Stromal cell of bone marrow (primary cell): ENCODE data around the gene PMM1.
"Not testable (repeated sequence)": the region's sequence is repeated elsewhere in the genome, so short reads cannot be mapped to it uniquely, and the experiment has no call there.

Experiments
- DNase-seq: peaks from one replicate; pipeline ENCODE4 v3.0.0-alpha.2; 2012; ENCODE audit warnings: low read depth

PMM1 gene

DNA sequence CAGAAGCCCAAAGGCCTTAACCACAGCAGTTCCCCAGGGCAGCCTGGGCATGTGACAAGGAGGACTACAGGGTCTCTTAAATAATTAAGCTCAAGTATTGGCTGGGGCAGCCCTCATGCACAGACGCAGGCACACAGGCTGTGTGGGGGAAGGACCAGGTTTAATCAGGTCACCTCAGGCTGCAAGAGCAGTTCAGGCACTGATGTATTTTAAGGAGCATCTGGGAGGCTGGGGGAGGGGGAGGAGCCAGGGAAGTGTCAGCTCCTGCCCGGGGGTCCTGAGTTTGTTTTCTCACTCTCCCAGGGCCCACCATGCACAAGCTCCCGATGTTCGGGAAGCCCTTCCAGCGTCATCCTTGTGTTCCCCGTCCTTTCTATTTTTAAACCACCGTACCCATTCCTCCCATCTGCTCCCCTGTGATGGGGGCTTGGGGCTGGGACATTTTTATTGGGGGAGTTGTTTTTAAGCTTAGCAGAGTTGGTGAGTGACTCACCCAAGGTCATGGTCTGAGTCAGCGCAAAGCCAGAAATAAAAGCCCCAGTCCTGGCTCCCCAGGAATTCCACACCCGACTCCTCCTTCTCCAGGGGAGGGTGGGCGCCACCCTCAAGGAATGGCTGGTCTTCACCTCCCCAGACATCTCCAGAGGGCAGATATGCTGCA, 26.5 kb downstream of the PMM1 start:
- no peak for DNase-seq

- DNase-seq: no peak
Measured at GRCh38 chr22:41562461-41562860, 27.2 kb downstream of the PMM1 start.

GRCh38 chr22:41561788-41562187, 27.9 kb downstream of the PMM1 start:
- DNase-seq: no peak

DNA sequence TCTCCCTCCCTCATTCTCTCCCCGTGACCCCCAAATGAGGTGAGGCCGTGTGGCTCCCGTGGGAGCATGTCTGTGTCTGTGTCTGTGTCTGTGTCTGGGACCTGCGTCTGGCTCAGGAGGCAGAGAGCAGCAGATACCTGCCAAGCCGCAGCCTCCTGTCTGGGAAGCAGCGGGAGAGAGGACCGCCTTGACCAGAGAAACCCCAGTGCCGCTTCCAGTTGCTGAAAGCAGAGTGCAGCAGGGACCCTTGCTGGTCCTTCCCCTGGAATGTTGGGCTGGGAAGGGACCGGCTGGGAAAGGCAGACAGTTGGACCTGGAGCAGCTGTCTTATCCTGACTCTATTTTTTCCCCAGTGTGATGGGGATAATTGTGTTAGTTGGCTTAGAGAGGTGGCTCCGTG, 28.3 kb downstream of the PMM1 start:
- no peak for DNase-seq

GRCh38 chr22:41560095-41560471, 29.6 kb downstream of the PMM1 start:
- no peak for DNase-seq

- DNase-seq: not testable (repeated sequence)
Measured at GRCh38 chr22:41558241-41558630, 31.4 kb downstream of the PMM1 start.

DNA sequence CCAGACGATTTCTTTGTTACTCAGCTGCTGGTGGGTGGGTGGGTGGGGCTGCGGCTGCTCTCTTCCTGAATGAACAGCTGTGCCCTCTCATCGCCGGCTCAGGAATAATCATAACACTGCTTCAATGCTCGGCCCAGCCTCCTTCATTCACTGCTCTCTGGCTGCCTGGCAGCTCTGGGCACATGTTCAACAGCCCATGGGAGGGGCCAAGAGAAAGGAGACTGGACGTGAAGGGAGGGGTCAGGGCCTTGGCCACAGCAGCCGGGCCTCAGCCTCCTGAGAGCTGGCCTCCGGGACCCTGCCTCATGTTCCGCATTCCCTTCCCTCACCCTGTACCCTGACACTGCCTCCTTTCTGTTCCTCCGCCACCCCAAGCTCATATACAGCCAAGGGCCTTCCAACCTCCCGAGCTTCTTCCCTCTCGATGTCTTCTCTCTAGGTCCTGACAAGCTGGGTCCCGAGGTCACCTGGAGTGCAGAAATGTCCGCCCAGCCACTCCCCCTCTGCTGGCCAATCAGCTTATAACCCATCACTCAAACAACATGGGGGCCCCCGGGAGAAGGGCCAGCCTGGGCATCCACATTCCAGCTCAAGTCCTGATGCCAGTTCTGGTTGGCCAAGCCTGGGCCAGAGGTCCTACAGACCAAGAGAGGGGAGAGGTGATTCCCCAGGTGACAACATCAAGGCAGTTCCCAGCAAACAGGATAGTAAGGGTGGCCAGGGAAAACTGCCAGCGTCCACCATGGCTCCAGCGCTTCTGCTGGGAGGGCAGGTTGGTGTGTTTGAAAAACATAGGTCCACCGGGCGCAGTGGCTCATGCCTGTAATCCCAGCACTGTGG, 32.0 kb downstream of the PMM1 start:
- DNase-seq: peak; percentile 81

GRCh38 chr22:41556561-41556960, 33.1 kb downstream of the PMM1 start:
- DNase-seq: no peak

DNA sequence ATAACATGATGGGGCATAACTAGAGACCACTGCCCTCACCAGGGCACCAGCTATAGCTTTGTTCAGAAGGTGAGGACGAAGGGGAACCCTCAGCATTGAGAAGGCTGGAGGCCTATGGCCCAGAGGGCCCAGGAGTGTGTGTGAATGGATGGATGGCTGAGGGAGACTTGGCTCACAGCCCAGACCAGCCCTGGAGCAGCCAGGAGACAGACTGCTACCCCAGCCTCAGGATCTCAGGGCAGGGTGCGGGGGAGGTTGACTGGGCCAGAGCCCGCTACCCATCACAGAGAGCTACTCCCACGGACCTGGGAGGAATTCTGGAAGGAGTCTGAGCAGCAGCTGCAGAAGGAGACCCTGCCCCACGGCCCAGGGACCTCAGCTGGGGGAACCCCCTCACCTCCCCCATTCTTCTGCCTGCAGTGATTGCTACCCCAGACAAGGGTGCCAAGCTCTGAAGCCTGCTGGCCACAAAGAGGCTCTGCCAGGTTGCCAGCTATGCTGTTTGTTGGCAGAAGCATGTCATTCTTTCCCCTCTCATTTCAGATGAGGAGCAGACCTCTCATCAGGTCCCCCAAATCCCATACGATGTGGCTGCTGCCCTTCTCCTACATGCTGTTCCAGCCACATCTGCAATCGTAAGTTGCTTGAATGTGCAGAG, 34.2 kb downstream of the PMM1 start:
- DNase-seq: no peak

DNA sequence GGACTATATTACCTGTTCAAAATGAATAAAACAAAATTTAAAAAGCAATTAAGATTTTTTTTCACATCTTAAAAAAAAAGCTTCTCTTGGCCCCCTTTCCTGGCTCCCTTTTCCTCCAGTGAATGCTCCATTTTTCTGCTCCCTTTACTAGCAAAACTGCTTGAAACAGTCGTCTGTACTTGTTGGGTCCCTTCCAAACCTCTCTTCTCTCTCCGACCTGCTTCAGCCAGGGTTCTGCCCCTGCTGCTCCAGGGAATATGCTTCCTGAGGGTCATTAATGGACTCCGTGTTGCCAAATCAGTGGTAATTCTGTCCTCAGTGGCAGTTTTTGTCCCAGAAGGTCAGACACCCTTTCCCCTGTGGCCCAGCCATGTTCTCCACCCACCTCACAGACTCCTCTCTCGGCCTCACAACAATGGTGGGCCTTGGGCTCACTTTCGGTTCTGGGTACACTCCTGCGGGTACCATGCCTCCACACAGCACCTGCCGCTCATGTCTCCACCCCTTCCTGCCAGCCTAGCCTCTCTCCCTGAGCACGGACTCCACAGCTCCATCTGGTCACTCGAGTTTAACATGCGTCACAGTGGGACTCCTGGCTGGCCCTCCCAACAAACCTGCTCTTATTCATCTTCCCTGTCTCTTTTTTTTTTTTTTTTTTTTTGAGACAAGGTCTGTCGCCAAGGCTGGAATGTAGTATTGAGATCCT, 37.6 kb downstream of the PMM1 start:
- no peak for DNase-seq

DNA sequence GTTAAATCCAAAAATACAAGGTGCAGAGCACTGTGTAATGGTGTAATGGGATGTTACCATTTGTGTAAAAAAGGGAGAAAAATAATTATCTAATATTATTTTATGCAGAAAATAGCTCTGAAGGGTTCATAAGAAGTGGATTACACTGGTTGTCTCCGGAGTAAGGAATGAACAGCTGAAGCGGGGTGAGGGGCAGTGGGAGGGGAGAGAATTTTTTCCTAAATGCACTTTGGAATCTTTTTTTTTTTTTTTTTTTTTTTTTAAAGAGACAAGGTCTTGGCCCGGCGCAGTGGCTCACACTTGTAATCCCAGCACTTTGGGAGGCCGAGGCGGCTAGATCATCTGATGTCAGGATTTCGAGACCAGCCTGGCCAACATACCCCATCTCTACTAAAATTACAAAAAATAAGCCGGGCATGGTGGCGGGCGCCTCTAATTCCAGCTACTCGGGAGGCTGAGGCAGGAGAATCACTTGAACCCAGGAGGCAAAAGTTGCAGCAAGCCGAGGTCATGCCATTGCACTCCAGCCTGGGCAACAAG, 38.6 kb downstream of the PMM1 start:
- no peak for DNase-seq

- no peak for DNase-seq
Measured at GRCh38 chr22:41548830-41549211, 40.8 kb downstream of the PMM1 start.

DNA sequence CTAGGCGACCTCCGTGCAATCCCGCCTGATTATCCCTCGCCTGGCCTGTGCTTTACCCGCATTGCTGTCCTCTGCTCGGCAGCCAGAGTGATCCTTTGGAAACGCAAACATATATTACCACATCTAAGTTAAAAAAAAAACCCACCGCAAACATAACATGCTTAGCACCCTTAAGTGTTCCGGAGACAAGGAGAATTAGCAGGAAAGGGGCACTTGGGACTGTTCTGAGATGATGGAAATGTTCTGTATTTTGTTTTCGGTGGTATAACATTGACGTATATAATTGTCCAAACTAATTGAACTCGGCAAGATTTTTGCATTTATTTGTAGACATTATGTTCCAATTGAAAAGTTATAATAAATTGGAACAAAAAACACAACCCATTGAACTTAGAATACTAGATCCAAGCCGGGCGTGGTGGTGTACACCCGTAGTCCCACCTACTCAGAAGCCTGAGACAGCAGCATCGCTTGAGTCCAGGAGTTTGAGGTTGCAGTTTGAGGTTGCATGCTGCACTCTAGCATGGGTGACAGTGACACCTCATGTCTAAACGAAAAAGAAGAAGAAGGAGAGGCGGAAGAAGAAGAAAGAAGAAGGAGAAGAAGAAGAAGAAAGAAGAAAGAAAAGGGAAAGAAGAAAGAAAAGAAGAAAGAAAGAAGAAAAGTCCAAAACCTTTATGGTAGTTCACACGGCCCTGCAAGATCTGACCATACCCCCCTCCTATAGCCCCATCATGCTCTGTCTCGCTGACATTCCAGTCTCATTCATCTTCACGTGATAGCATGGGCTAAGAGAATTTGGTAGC, 44.8 kb downstream of the PMM1 start:
- no peak for DNase-seq

GRCh38 chr22:41543854-41544670, 45.6 kb downstream of the PMM1 start, which contains the start of gene POLR3H:
POLR3H (minus strand) TSS chr22:41544470; CDS start chr22:41544101, 369 bp downstream.
- peak; percentile 97 for DNase-seq

DNA sequence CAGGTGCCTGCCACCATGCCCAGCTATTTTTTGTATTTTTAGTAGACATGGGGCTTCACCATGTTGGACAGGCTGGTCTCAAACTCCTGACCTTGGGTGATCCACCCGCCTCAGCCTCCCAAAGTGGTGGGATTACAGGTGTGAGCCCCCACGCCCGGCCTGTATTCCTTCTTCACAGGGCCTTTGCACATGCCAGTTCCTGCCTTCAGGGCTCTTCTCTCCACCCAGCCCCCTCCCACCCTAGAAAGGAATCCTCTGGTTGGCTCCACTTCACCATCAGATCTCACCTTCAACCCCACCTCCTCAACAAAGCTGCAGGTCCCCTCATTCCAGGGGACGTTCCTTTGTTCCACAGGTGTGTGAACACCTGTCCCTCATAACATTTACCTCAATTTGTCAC, 47.4 kb downstream of the PMM1 start:
- no peak for DNase-seq

DNA sequence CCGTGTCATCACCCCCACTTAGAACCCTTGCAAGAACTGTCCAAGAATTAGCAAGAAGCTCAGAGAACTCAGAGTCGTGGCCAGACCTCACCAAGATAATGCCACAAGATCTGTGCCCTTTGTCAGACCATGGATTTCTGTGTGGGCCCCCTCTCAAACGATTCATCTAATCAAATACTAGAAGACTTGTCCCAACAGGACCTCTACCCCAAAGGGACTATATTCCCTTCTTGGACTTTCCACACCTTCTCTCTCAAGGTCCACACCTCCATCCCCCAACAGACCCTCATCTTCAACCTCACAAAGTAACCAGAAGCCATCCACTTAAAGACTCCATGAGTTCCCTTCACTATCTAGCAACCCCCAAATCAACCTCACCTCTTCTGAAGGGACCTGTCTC, 48.2 kb downstream of the PMM1 start:
- no peak for DNase-seq

DNA sequence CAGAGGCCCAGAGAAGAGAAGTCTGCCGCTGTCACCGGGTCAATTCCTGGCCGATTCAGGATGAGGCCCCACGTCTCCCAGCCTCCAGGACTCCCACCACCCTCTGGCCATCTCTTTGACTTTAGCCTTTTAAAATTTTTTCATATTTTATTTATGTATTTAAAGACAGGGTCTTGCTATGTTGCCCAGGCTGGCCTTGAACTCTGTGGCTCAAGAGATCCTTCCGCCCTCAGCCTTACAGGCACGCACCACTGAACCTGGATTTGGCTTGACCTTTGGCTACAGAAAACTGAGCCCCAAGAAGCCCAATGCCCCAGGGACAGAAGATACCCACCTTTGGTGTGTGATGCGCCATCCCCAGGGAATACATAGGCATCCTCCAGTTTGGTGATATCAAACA, 49.3 kb downstream of the PMM1 start:
- DNase-seq: no peak

DNA sequence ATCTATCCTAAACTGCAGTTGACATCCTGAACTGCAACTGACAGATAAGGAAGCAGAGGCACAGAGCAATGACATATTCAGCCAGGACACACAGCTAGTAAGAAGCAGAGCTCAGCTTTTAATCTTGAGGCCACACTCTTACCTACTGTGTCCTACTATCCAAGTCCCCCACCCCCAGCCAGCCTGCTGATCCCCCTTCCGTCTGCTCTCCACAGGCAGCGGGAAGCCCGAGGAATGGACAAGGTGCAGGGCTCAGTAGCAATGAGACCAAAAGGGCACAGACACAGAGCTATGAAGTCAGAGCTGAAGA, 49.7 kb downstream of the PMM1 start:
- DNase-seq: no peak

GRCh38 chr22:41539146-41540005, 50.3 kb downstream of the PMM1 start:
- no peak for DNase-seq

DNA sequence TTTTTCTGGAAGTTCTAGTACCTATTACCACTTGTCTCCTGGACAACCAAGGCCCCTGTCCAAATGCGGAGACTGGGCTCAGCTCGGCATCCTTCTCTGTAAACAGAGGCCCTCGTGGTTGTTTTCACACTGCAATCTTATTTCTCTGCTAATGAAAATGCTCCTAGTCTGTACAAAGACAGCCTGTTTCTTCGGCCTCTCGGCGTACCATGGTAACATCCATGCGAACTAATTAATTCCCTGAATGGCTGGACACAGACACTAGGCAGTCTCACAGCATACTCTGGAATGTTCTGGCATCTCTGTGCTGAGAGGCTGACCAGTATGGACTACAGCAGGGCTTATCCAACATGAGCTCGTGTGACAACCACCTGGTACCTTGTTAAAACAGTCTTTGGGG, 51.1 kb downstream of the PMM1 start:
- DNase-seq: no peak
